Uterus (tissue), 4 donors: Measurements from ENCODE around the gene POPDC2. TPM values are rescaled to one million over a fixed set of nuclear protein-coding genes. Genes with fewer than 3 reads are reported as not detected.
"Not testable (repeated sequence)": the region's sequence is repeated elsewhere in the genome, so short reads cannot be mapped to it uniquely, and the experiment has no call there.

ENCODE experiments used
- DNase-seq, 2 donors: peaks; one replicate each; pipeline ENCODE4 v3.0.0-alpha.2; 2019 to 2020
- H3K27ac ChIP-seq, 2 donors: fragments of 200-600 bp; sonication (generic); 1 replicate in 1 of 2; 2 replicates in 1 of 2; pipeline ENCODE4 v1.5.1; 2016 to 2018
- H3K27me3 ChIP-seq, 2 donors: fragments of 200-600 bp; sonication (generic); one replicate each; pipeline ENCODE4 v1.5.1; 2018 to 2019; ENCODE audit warnings: control low read depth in 1 of 2
- H3K36me3 ChIP-seq, 2 donors: fragments of 200-600 bp; sonication (generic); one replicate each; pipeline ENCODE4 v1.5.1; 2019; ENCODE audit warnings: control low read depth in 1 of 2
- H3K4me1 ChIP-seq, 2 donors: fragments of 200-600 bp; sonication (generic); one replicate each; pipeline ENCODE4 v1.5.1; 2018 to 2019; ENCODE audit warnings: control low read depth in 1 of 2
- H3K4me3 ChIP-seq, 2 donors: fragments of 200-600 bp; sonication (generic); 1 replicate in 1 of 2; 2 replicates in 1 of 2; pipeline ENCODE4 v1.5.1; 2018 to 2019; ENCODE audit warnings: mild to moderate bottlenecking in 1 of 2
- H3K9me3 ChIP-seq, 2 donors: fragments of 200-600 bp; sonication (generic); one replicate each; pipeline ENCODE4 v1.5.1; 2019; ENCODE audit warnings: control low read depth in 1 of 2
- CTCF ChIP-seq, 4 experiments: fragments of 200-600 bp in 2 of 4; fragments of 450-650 bp in 2 of 4; sonication (generic) in 2 of 4; IDR thresholded peaks; one replicate each; pipeline ENCODE4 v1.5.1; 2016 to 2019; ENCODE audit warnings: antibody characterized with exemption in 4 of 4, mild to moderate bottlenecking in 2 of 4, moderate library complexity in 1 of 4
- POLR2A ChIP-seq, 2 donors: fragments of 450-650 bp; IDR thresholded peaks; one replicate each; pipeline ENCODE4 v1.6.1; 2016; ENCODE audit warnings: antibody characterized with exemption in 2 of 2, mild to moderate bottlenecking in 1 of 2, moderate library complexity in 1 of 2
- intact Hi-C: fragments of 100-400 bp; cut with DNase I; formaldehyde crosslinking; loops from one replicate; pipeline ENCODE4 v1.15.1; 2023; ENCODE audit warnings: low total_unique reads
- total RNA-seq, 4 donors: library from RNA; depleted of rRNA in 3 of 4; stranded (reverse); fragments of >200 nt in 3 of 4; gene quantifications; one replicate each; pipeline versions ENCODE4 v1.1.0 to v1.2.4, GENCODE V29; 2014 to 2023
- donor health status: DM: yes; HTN: yes; CAD: no.

POPDC2 gene
- total RNA-seq, 4 donors from 2014 or later: 4.9 to 35.3 (median 7.9) TPM

- intact Hi-C loops: no loop called here
- Histone ChIP-seq H3K4me1 (no peaks in the 10 kb centered on the region), H3K27me3 (no peaks in the 10 kb centered on the region), H3K4me3 (no peak overlapping the region), H3K9me3 (no peaks in the 10 kb centered on the region), H3K27ac (no peak overlapping the region), H3K36me3 (no peaks in the 10 kb centered on the region)
- no peak for DNase-seq
- TF ChIP-seq CTCF (IDR thresholded peaks at IDR 0.05): peak; percentile 23 to 62 (median 40)
- TF ChIP-seq POLR2A (IDR thresholded peaks at IDR 0.05): no peak
Observed at GRCh38 chr3:119681279-119681678, 20.9 kb upstream of the POPDC2 start.

- Histone ChIP-seq H3K27ac (no peak overlapping the region), H3K4me3 (no peak overlapping the region), H3K27me3 (no peaks in the 10 kb centered on the region), H3K4me1 (peaks cover 0 to 8% of the 10 kb centered on the region in 2 donors), H3K9me3 (no peaks in the 10 kb centered on the region), H3K36me3 (no peaks in the 10 kb centered on the region)
- TF ChIP-seq POLR2A (IDR thresholded peaks at IDR 0.05): no peak
- no peak for TF ChIP-seq CTCF (IDR thresholded peaks at IDR 0.05)
- intact Hi-C loops: no loop called here
- no peak for DNase-seq
Observed at GRCh38 chr3:119679874-119680273, 19.5 kb upstream of the POPDC2 start.

- intact Hi-C loops, H3K27ac ChIP-seq, H3K9me3 ChIP-seq: not testable (repeated sequence)
Observed at GRCh38 chr3:119678209-119678608, 17.8 kb upstream of the POPDC2 start.

GRCh38 chr3:119677641-119677934, 17.2 kb upstream of the POPDC2 start:
- Histone ChIP-seq H3K27me3 (no peaks in the 10 kb centered on the region), H3K27ac (peak overlapping the region; percentile 92 to 94), H3K9me3 (no peaks in the 10 kb centered on the region), H3K4me3 (peak overlapping the region; percentile 68 to 77), H3K36me3 (no peaks in the 10 kb centered on the region), H3K4me1 (peaks cover 0 to 8% of the 10 kb centered on the region in 2 donors)
- DNase-seq: no peak
- intact Hi-C loops: no loop called here
- no peak for TF ChIP-seq POLR2A (IDR thresholded peaks at IDR 0.05)
- TF ChIP-seq CTCF (IDR thresholded peaks at IDR 0.05): no peak

More at GRCh38 chr3:119678209-119678608, 17.8 kb upstream of the POPDC2 start:
- not testable (repeated sequence) for H3K27me3 ChIP-seq, H3K4me3 ChIP-seq, DNase-seq, H3K4me1 ChIP-seq, H3K36me3 ChIP-seq

- peak; percentile 93 to 95 for DNase-seq
- intact Hi-C loops: no loop called here
- H3K4me1 ChIP-seq: peaks cover 0 to 8% of the 10 kb centered on the region in 2 donors
Observed at GRCh38 chr3:119676771-119677640, 16.6 kb upstream of the POPDC2 start, which contains the start of gene COX17. Gene COX17 (minus strand): TSS chr3:119677406. CDS start chr3:119677310, 96 bp downstream.

More at GRCh38 chr3:119676771-119677640, 16.6 kb upstream of the POPDC2 start, which contains the start of gene COX17:
- no peaks in the 10 kb centered on the region for H3K27me3 ChIP-seq
- peak within 1 kb of the TSS; percentile 68 to 77 for H3K4me3 ChIP-seq
- H3K9me3 ChIP-seq: no peaks in the 10 kb centered on the region
- peak in 1 of 4 experiments; percentile 17 for TF ChIP-seq CTCF (IDR thresholded peaks at IDR 0.05)
- peak in 1 of 2 donors; percentile 66 for TF ChIP-seq POLR2A (IDR thresholded peaks at IDR 0.05)
- peak within 1 kb of the TSS; percentile 92 to 94 for H3K27ac ChIP-seq
- no peaks in the 10 kb centered on the region for H3K36me3 ChIP-seq
